Choroid plexus epithelial cell (primary cell): ENCODE results near the gene RARRES2.

ENCODE experiments used
- DNase-seq: peaks from one replicate; pipeline ENCODE4 v3.0.0-alpha.2; 2010; ENCODE audit warnings: low read depth
- H3K4me3 ChIP-seq: 2 replicates; pipeline ENCODE4 v1.5.1; 2011; ENCODE audit warnings: low read depth, mild to moderate bottlenecking, control low read depth, low read length, moderate library complexity
- CTCF ChIP-seq: conservative IDR thresholded peaks from 2 replicates; pipeline ENCODE4 v1.5.1; 2011; ENCODE audit warnings: low read depth, mild to moderate bottlenecking, control low read depth, inconsistent platforms, low read length, moderate library complexity

The RARRES2 gene

GRCh38 chr7:150380463-150380862 lies 39.0 kb upstream of the RARRES2 start:
- no peak overlapping the region for H3K4me3 ChIP-seq
- no peak for DNase-seq

GRCh38 chr7:150379441-150380379 lies 38.3 kb upstream of the RARRES2 start:
- peak overlapping the region; percentile 87 for H3K4me3 ChIP-seq
- no peak for TF ChIP-seq CTCF
- DNase-seq: no peak

More at GRCh38 chr7:150380463-150380862, 39.0 kb upstream of the RARRES2 start:
- TF ChIP-seq CTCF: no peak

GRCh38 chr7:150378853-150379440 lies 37.5 kb upstream of the RARRES2 start, which contains the start of gene ZNF775:
Gene ZNF775 (plus strand): TSS chr7:150379330. CDS start chr7:150388471, 9,141 bp downstream.
- peak; percentile 93 for DNase-seq

GRCh38 chr7:150378115-150378852 lies 36.9 kb upstream of the RARRES2 start:
- peak; percentile 71 for DNase-seq
- TF ChIP-seq CTCF: peak; percentile 42
- peak overlapping the region; percentile 87 for H3K4me3 ChIP-seq

More at GRCh38 chr7:150378853-150379440, 37.5 kb upstream of the RARRES2 start, which contains the start of gene ZNF775:
- peak within 1 kb of the TSS; percentile 87 for H3K4me3 ChIP-seq
- TF ChIP-seq CTCF: no peak

GRCh38 chr7:150377635-150378034 lies 36.2 kb upstream of the RARRES2 start:
- TF ChIP-seq CTCF: no peak
- no peak overlapping the region for H3K4me3 ChIP-seq
- no peak for DNase-seq

GRCh38 chr7:150377196-150377595 lies 35.8 kb upstream of the RARRES2 start:
- H3K4me3 ChIP-seq: no peak overlapping the region
- no peak for DNase-seq
- TF ChIP-seq CTCF: no peak
